NCI-H1436 (cell line): ENCODE results near the gene PLD3.
"Not testable (repeated sequence)": the region's sequence is repeated elsewhere in the genome, so short reads cannot be mapped to it uniquely, and the experiment has no call there.

Experiments used
- DNase-seq: peaks from one replicate; lab custom pipeline; 2025; lab: John Stamatoyannopoulos, UW

Gene PLD3

DNA sequence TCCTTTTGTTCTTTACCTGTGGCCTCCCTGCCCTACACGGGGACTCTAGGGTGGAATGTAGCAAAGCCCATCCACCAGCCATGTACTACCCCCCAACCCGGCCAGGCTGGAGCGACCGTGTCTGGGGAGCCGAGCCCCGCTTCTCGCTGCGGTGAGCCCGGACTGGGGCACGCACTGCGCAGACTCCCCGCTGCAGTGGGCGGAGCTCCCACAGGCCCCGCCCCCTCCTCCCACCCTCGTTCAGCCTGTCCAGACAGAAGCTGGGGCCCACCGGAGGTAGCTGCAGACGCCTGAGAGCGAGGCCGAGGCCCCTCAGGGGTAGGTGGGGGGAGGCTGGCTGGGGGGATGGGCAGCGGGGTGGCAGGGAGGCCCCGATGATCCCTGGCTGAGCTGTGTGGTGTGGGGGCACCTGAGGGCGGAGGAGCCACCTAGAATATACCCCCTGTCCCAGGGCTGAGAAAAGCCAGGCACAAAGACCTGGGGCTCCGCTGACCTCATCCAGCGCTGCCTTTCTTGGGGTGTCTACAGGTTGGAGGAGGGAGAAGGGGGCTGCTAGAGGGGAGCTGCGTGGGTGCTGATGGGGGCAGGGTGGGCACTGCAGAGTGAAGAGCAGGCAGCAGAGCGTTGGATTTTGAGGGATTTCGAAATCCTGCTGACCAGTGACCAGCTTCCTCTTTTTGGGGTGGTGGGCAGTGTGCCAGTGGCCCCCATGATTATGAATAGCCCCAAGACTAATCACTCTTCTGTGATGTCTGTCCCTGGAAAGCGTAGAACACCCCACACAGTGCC is 17.3 kb downstream of the PLD3 start:
- peak; percentile 76 for DNase-seq

DNA sequence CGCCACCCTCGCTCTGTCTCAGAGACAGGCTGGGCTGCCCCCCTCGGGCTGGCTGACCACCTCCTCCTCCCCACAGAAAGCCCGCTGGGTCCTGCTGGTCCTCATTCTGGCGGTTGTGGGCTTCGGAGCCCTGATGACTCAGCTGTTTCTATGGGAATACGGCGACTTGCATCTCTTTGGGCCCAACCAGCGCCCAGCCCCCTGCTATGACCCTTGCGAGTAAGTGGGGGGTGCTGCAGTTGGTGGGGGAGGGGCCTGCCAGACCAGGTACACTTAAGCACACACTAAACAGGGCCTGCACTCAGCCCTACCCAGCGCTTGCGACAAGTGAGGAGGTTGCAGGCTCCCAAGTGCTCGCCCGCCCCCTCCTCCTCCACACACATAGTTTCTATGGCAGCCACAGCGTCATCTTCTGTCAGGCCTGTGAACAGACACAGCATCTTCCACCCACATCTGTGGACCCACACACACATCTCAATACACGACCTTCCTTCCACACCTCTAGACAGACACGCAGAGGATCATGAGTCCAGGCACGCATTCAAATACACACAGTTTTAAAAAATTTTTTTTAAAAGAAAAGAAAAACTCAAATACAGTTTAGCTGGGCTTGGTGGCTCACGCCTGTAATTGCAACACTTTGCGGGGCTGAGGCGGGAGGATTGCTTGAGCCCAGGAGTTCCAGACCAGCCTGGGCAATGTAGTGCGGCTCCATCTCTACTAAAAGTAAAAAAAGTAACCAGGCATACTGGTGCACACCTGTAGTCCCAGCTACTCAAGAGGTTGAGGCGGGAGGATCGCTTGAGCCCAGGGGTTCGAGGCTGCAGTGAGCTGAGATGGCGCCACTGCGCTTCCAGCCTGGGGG is 18.4 kb downstream of the PLD3 start:
- DNase-seq, result no peak

DNA sequence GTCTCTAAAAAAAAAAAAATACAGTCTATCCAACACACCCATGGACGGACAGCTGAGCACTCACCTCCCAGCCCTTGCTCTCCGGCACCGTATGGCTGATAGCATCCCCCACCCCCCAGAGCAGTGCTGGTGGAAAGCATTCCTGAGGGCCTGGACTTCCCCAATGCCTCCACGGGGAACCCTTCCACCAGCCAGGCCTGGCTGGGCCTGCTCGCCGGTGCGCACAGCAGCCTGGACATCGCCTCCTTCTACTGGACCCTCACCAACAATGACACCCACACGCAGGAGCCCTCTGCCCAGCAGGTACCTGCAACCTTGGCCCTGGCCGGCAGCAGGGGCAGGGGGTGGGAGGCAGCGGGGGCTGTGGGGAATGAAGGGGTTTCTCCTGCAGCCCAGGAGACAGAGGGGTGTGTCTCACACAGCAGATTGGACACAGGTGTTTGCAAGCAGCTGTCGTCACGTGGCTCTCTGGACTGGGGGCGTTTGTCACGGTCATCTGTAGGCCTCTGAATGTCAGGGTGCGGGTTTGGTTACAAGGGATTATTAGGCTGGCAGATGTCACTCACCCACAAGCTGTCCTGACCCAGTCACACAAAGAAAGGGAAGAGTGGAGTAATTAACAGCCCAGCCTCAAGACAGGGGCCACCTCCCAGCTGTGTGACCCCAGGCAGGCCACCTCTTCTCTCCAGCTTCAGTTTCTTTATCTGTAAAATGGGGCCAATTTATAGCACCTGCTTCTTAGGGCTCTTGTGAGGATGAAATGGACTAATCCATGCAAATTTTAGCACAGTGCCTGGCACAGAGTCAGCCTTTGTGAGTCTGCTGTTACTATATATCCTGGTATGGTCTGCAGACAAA is 19.3 kb downstream of the PLD3 start:
- DNase-seq, result no peak

DNA sequence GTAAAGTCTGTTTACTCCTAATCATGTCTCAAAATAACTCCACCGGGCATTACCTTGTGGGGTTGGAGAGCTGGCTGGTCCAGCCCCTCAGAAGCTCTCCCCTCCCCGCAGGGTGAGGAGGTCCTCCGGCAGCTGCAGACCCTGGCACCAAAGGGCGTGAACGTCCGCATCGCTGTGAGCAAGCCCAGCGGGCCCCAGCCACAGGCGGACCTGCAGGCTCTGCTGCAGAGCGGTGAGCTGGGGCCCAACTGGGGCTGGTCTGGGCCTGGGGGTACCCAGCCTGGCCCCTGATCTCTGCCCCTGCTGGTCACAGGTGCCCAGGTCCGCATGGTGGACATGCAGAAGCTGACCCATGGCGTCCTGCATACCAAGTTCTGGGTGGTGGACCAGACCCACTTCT is 21.3 kb downstream of the PLD3 start:
- no peak for DNase-seq

DNA sequence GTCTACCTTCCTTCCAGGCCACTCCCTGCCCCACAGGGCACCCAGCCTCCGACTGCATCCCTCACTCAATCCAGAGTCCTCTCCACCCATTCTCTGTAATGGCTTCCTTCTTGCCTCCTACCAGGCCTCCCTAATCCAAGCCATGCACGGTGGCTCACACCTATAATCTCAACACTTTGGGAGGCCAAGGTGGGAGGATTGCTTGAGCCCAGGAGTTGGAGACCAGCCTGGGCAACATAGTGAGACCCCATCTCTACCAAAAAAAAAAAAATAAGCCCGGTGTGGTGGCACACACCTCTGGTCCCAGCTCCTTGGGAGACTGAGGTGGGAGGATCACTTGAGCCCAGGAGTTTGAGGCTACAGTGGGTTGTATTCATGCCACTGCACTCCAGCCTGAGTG is 21.8 kb downstream of the PLD3 start:
- DNase-seq, result not testable (repeated sequence)

DNA sequence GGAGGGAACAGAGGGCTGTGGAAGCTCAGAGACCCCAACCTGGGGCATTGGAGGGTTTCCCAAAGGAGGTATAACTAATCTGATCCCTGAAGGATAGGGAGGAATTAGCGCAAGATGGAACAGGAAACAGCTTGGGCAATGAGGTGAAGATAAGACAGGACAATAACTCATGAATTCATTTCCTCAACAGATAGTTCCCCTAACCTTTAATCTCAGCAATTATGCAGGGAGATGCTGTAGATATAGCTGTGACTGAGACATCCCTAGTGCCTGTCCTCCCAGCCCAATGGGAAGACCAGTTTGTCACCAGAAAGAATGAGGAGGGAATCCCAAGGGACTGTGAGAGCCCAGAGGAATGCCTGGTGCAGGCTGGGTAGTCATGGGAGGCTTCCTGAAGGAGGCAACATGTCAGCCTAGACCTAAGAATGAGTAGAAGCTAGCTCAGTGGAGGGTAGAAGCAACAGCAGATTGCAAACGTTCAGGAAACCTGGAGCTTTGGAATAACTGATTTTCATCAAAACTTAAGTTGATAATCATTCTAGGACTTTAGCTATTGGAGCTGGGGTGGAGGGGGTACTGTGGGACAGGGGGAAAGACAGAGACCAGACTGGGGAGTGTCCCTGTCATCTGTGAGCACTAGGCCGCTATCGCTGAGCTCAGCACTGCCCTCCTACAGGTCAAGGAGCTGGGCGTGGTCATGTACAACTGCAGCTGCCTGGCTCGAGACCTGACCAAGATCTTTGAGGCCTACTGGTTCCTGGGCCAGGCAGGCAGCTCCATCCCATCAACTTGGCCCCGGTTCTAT is 22.7 kb downstream of the PLD3 start:
- no peak for DNase-seq

DNA sequence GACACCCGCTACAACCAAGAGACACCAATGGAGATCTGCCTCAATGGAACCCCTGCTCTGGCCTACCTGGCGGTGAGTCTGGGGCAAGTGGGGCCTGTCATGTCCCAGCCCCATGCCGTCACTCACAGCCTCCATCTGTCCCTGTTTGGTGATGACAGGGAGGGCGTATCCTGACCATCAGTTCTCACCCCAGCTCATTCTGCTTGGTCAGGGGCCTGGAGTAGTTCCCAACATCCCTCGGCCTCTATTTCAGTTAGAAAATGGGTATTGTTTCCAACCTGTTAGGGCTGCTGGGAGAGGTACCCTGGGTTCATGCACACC is 23.3 kb downstream of the PLD3 start:
- no peak for DNase-seq

DNA sequence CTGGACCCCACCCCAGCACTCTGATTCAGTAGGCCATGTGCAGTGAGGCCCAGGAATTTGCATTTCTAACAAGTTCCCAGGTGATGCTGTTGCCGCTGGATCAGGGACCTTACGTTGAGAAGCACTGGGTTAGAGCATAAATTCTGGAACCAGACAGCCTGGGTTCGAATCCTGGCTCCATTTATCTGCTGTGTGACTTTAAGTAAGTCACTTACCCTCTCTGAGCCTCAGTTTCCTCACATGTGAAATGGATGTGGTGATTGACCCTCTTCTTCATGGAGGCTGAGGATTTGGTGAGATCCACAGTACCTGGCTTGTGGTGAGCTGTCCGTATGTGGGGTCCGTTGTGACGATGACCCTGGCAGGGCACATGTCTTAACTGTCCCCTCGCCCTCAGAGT is 25.6 kb downstream of the PLD3 start:
- no peak for DNase-seq

DNA sequence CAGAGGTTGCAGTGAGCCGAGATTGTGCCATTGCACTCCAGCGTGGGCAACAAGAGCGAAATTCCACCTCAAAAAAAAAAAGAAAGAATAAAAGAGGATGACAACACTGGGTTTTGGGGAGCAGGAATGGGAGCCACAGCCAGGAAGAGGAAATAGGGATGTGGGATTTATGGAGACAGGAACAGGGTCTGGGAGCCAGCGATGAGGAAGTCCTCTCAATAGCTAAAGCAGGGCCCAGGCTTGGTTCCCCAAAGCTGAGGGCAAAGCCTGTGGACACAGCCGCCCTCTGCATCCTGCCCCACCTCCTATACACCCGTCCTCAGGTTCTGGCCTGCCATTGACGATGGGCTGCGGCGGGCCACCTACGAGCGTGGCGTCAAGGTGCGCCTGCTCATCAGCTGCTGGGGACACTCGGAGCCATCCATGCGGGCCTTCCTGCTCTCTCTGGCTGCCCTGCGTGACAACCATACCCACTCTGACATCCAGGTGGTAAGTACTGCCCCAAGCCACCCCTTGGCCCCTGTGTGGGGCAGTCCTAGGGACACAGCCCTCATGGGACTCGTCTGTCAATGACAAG is 27.9 kb downstream of the PLD3 start:
- DNase-seq, result no peak

DNA sequence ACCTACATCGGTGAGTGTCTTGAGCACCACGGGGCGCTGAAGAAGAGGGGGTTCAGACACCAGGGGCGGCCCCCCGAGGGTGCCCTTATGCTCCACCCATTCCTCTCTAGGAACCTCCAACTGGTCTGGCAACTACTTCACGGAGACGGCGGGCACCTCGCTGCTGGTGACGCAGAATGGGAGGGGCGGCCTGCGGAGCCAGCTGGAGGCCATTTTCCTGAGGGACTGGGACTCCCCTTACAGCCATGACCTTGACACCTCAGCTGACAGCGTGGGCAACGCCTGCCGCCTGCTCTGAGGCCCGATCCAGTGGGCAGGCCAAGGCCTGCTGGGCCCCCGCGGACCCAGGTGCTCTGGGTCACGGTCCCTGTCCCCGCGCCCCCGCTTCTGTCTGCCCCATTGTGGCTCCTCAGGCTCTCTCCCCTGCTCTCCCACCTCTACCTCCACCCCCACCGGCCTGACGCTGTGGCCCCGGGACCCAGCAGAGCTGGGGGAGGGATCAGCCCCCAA is 29.4 kb downstream of the PLD3 start:
- DNase-seq, result no peak

DNA sequence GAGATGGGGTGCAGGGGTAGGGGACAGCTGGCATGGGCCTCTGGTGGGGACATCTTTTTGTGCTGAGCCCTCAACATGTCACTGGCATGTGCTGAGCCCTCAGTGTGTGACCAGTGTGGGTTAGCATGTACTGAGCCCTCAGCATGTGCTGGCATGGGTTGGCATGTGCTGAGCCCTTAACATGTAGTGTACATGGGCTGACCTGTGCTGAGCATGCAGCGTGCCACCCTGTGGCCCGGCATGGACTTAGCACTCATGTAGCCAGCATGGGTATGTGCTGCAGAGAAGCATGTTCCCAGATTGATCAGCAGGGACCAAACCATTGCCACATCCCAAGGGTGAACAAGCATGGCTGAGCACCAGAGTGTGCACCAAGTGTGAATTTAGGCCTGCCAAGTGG is 30.0 kb downstream of the PLD3 start:
- DNase-seq, result no peak

DNA sequence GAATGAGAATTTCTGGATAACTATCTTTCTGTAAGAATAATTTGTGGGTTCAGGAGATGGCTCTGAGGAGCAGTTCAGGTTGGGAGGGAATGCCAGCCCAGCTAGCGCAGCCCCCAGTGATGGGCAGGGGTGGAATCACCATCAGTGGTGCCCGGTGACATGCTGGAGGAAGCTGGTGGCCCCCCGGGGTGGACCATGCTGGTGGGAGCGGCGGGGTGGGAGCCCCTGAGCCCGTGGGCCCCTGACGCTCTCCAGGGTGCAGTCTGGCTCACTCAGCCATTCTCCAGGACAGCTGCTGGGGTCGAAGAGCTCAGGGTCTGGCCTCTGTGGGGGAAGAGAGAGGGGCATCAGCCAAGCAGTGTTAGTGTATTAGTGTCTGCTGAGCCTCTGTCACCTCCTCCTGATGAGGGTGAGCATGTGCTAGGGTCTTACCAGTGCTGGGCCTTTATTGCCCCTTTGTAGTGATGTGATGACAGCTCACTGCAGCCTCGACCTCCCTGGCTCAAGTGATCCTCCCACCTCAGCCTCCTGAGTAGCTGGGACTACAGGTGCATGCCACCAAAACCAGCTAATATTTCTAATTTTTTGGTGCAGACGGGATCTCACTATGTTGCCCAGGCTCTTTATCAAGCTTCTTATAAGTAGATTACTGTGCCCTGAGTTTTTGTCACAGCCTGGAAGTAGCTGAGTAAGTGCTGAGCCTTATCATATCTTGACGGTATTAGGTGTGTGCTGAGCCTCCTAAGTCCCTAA is 31.1 kb downstream of the PLD3 start:
- no peak for DNase-seq

DNA sequence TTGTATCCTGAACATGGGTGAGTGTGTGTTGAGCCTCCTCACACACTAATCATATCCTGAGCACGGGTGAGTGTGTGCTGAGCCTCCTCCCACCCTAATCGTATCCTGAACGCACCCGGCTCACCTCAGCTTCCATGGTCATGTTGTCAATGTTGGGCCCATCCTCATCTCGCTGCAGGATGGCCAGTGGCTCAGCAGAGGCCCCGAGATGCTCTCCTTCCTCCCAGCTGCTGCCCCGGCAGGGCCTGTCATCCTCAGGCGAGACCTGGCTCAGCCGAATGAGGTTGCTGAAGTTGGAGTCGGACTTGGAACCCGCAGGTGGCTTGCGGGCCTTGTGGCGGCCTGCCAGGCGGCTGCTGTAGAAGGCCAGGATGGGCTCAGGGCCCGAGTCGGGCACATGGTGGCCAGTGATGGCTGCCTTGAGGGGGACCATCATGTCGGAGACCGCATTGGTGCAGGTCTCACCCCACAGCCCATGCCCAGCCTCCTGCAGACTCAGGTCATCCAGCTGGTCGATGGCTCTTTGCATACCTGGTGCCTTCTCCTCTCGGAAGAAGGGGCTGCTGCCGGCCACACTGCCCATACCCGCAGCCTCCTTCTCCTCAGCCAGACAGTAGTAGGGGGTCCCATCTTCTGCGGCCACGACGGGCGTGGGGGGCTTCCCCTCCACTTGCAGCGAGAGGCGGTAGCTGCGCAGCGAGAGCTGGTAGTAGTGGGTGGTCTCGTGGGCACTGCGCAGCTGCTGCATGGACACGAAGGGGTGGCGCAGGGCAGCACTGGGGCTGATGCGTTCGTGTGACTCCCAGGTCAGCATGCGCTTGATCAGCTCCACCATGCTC is 31.9 kb downstream of the PLD3 start:
- DNase-seq, result no peak

DNA sequence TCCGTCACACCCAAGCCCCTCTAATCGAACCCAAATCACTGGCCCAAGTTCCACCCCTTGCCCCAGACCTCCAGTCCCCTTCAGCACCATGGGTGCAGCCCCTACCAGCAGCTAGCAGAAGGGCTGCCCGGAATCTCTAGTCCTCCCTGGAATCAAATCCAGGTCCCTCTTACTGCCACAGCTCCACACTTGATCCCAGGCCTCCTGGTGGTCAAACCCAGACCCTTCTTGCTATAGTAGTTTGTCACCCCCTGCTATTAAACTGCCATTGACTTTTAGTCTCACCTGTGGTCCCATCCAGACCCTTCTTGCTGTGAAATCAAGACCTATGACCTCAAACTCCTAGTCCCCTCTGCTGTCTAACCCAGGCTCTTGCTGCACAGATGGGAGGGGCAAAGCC is 32.8 kb downstream of the PLD3 start:
- DNase-seq, result no peak

DNA sequence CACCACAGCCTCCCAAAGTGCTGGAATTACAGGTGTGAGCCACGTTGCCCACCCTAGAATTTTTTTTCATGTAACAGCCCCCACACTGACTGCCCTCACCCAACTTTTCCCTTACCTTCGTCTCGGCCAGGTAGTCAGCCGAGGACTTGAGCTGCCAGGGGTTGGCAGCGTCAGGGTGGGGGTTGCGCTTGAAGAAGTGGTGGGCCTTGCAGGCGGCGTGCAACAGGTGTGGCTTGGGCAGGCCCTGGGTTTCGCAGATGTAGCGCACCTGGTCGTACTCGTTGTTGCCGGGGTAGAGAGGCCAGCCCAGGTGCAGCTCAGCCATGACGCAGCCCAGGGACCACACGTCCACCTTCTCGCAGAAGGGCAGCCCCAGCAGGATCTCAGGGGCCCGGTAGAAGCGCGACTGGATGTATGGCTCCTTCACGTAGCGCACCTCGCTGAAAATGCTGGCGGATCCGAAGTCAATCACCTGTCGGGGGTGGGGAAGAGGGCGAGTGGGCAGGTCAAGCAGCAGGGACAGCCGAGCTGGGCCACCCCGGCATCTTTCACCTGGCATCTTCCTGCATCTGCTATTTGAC is 35.3 kb downstream of the PLD3 start:
- DNase-seq, result no peak

DNA sequence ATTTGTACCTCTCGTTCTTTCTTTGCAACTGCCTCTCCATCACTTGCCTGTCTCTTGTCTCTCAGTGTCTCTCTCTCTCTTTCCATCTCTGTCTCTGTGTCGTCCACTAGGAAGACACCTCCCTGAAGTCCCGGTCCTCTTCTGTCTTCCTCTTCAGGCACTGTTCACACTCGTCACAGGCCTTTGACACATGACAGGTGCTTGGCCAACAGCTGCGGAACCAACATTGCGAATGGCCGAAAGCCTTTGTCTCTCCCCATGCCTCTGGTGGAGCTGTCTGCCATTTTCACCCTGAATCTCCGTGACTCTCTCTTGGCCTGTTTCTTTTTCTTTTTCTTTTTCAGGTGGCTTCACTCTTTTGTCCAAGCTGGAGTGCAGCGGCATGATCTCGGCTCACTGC is 38.7 kb downstream of the PLD3 start:
- no peak for DNase-seq

DNA sequence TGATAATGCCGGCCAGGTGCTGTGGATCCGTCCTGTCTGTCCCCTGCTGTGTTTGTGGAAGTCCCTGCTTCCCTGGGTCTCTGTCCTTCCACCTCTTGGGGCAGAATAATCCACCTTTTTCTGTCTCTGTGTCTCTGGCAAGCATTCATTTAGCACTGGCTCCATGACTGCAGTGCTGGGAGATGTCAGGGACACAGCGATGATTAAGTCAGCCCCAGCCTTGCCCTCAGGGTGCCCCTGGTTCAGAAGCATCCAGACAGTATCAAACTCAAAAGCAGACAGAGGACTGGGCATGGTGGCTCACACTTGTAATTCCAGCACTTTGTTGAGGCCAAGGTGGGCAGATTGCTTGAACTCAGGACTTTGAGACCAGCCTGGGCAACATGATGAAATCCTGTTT is 40.0 kb downstream of the PLD3 start:
- no peak for DNase-seq

DNA sequence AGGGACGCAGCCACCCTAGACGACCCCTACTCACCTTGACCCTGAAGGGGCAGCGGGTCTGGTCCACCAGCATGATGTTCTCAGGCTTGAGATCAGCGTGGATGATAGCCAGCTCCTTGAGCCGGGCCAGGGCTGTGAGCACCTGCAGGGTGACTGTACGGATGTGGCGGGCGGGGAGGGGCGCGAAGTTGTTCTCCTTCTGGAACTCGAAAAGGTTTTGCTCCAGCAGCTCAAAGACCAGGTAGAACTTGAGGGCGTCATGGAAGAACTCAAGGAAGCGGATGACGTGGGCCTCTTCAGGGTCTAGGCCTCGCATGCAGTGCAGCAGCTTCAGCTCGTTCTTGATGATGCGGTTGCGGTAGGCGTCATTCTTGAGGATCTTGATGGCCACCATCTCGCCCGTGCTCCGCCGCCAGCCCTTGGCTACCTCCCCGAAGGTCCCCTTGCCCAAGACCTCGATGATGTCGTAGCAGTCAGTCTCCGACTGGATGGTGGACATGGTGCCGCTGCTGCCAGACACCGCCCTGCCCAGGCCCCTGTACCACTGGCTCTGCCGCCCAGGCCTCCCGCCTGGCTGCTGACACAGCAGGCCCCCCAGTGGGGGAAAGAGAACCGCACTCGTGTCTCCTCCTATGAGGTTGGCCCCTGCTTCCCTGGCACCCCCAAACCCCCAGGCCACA is 41.0 kb downstream of the PLD3 start:
- DNase-seq, result no peak
